GM12872 (cell line): ENCODE data around the gene UBXN10.
A peak's percentile ranks its signal among the peaks of the same experiment; 100 is the strongest.

Source experiments
- CTCF ChIP-seq: IDR thresholded peaks from 3 replicates; pipeline ENCODE4 v1.5.1; 2011; ENCODE audit warnings: low read depth, mild to moderate bottlenecking, low read length, moderate library complexity; ENCODE audit not compliant: insufficient read depth

Gene UBXN10

GRCh38 chr1:20148571-20149500 lies 37.1 kb upstream of the UBXN10 start:
- TF ChIP-seq CTCF: no peak

GRCh38 chr1:20149601-20150325 lies 36.1 kb upstream of the UBXN10 start:
- TF ChIP-seq CTCF: no peak

GRCh38 chr1:20150326-20150705 lies 35.6 kb upstream of the UBXN10 start:
- TF ChIP-seq CTCF: no peak

GRCh38 chr1:20150969-20151368 lies 34.9 kb upstream of the UBXN10 start:
- TF ChIP-seq CTCF: no peak

DNA sequence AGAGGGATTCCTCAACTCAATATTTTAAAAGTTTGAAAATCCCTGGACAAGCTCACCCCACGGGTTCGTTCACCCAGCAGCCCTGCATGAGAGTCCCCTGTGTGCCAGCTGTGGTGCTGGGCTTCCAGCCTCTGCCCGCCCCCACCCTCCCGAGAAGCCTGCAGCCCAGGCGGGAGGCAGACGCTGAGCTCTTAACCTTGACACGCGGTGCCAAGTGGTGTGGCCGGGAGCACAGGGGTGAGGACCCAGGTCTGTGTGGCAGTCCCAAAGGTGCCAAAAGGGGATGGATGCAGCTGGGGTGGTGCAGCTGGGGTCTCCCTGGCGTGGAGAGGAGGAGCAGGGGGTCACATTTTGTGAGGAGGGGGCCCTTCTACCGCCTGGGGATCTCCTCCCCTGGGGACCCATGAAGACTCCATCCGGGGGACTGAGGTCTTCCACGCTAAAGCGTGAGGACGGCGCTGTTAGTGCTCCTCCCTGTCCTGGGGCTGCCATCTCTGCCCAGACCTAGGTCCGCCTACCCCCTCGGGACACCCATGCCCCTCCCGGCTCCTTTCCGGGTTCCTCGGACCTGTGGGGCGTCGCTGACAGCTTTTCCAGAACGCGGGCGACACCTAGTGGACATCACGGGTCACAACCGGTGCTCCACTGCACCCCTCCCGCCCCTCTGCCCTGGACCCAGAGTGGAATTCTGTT lies 33.8 kb upstream of the UBXN10 start:
- TF ChIP-seq CTCF: peak; percentile 89

DNA sequence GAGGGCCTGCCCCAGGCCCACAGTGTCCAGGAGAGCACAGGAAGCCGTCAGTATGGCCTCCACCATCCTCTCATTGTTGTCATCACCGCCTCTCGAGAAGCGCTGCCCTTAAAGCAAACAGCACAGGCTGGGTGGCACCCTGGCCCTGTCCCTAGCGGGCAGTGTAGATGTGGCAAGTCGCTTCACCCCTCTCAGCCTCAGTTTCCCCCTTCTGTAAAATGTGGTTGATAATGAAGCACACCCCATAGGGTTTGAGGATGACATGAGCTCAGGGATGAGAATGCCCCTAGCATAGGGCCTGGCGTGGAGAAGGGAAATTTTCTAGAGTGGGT lies 33.3 kb upstream of the UBXN10 start:
- TF ChIP-seq CTCF: no peak

DNA sequence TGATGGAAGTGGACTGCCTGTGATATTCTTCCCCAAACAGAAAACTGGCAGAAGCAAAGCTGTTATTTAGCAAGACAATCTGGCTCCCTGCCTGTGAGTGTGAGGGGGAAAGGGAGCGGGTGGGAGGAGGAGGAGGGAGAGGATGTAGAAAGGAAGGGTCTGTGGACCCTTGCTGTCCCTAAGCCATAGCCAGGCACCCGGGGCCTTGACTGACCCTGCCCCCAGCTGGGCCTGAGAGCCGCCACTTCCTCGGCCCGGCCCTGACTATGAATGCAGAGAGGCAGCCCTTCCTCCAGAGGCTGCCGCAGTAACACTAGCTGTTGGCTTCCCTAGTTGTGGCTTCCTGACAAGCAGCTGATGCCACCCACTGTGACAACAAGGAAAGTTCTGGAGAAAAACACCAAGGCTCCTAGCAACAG lies 32.9 kb upstream of the UBXN10 start:
- no peak for TF ChIP-seq CTCF
